Endodermal cell (in vitro differentiated cells): ENCODE results near the gene PP2D1. TPM values are rescaled to one million over a fixed set of nuclear protein-coding genes. Genes with fewer than 3 reads are reported as not detected.
A peak's percentile ranks its signal among the peaks of the same experiment; 100 is the strongest.

Experiments used
- DNase-seq: peaks from one replicate; pipeline ENCODE4 v3.0.0-alpha.2; 2017
- H3K27ac ChIP-seq: 2 replicates; pipeline ENCODE4 v1.5.1; 2013; ENCODE audit warnings: mild to moderate bottlenecking, low read depth, low read length, moderate library complexity
- H3K27me3 ChIP-seq: 2 replicates; pipeline ENCODE4 v1.6.1; 2013; ENCODE audit warnings: mild to moderate bottlenecking, low read length, moderate library complexity; ENCODE audit not compliant: insufficient read depth, control insufficient read depth, poor library complexity, severe bottlenecking
- H3K36me3 ChIP-seq: 2 replicates; pipeline ENCODE4 v1.7.0; 2013; ENCODE audit warnings: mild to moderate bottlenecking, low read length, moderate library complexity; ENCODE audit not compliant: control insufficient read depth, insufficient read depth
- H3K4me1 ChIP-seq: one replicate; pipeline ENCODE4 v1.7.0; 2013; ENCODE audit warnings: low read length; ENCODE audit not compliant: control insufficient read depth, insufficient read depth
- H3K4me3 ChIP-seq: 2 replicates; pipeline ENCODE4 v1.5.1; 2013; ENCODE audit warnings: mild to moderate bottlenecking, low read length, moderate library complexity
- H3K9ac ChIP-seq: 2 replicates; pipeline ENCODE4 v1.6.1; 2013; ENCODE audit warnings: mild to moderate bottlenecking, low read length, moderate library complexity; ENCODE audit not compliant: poor library complexity, severe bottlenecking; ENCODE audit errors: extremely low read depth
- H3K9me3 ChIP-seq: 2 replicates; pipeline ENCODE4 v1.6.1; 2013; ENCODE audit warnings: mild to moderate bottlenecking, low read length, moderate library complexity; ENCODE audit not compliant: control insufficient read depth
- H3K27ac Mint-ChIP-seq: 2 replicates; pipeline ENCODE4 v1.8.0; 2020; ENCODE audit warnings: mixed read lengths
- H3K27me3 Mint-ChIP-seq: 2 replicates; pipeline ENCODE4 v1.8.0; 2021; ENCODE audit warnings: mild to moderate bottlenecking, mixed read lengths; ENCODE audit not compliant: insufficient read depth
- H3K36me3 Mint-ChIP-seq: 2 replicates; pipeline ENCODE4 v1.8.0; 2020; ENCODE audit warnings: low read depth, mixed read lengths
- H3K4me1 Mint-ChIP-seq: 2 replicates; pipeline ENCODE4 v1.8.0; 2020; ENCODE audit warnings: mixed read lengths
- H3K4me3 Mint-ChIP-seq: 2 replicates; pipeline ENCODE4 v1.8.0; 2020; ENCODE audit warnings: mild to moderate bottlenecking, moderate library complexity, mixed read lengths
- H3K9me3 Mint-ChIP-seq: 2 replicates; pipeline ENCODE4 v1.8.0; 2020; ENCODE audit warnings: mild to moderate bottlenecking, mixed read lengths
- WGBS, 2 experiments: methylation state at CpG; one replicate each; pipeline versions ENCODE4 v1.1.5 to v1.1.7; 2013; ENCODE audit warnings: missing lambda C conversion rate in 2 of 2, mixed read lengths in 1 of 2; ENCODE audit not compliant: insufficient coverage in 1 of 2, insufficient read length in 1 of 2; 5-methylcytosine and 5-hydroxymethylcytosine counted together
- total RNA-seq, 2 donors: library from RNA; stranded (reverse); fragmentation: NEBNext Ultra II Directional in 1 of 2; extraction: Animal tissue kit (Norgen Biotek cat#: 25700) in 1 of 2; gene quantifications; 2 replicates in 1 of 2; 3 replicates in 1 of 2; pipeline ENCODE4 v1.2.1, GENCODE V29; 2021
- TF ChIP-seq, protein P1 (sequence below): fragments of 200-600 bp; sonication (generic); conservative IDR thresholded peaks from 2 replicates; pipeline ENCODE4 v1.5.0; 2021; ENCODE audit warnings: antibody characterized with exemption, mild to moderate bottlenecking

Gene PP2D1
- total RNA-seq, 2 donors from 2014 or later = not detected

DNA sequence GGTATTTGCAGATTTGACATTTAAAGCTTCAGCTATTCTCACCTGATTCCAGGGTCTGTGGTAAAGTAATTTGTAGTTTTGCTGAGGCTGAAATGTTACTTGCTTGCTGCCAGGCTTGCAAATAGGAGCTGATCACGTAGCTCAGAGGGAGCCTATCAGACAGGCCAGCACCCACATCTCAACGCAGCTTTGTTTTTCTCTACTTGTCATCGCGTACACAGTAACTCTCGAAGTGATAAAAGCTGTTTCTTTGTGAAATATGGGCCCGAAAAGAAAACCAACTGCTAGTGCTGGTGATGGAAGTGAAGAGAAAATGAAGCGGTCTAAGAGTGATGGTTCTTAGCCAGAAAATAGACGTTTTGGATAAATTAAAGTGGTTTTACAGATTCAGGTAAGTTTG, 41.7 kb downstream of the PP2D1 start:
- Histone ChIP-seq H3K9me3 (no peaks in the 10 kb centered on the region), H3K4me3 (no peak overlapping the region), H3K27ac (no peak overlapping the region), H3K27me3 (no peaks in the 10 kb centered on the region), H3K4me1 (no peaks in the 10 kb centered on the region), H3K36me3 (peaks cover 45% of the 10 kb centered on the region), H3K9ac (no peak overlapping the region)
- Mint-ChIP-seq H3K27ac (no peak overlapping the region), H3K27me3 (no peaks in the 10 kb centered on the region), H3K4me1 (peaks cover 6% of the 10 kb centered on the region), H3K36me3 (peaks cover 38% of the 10 kb centered on the region), H3K9me3 (no peaks in the 10 kb centered on the region), H3K4me3 (no peak overlapping the region)
- 95% methylated on average over 7 to 8 of the region's 8 CpGs for WGBS, 2 experiments
- TF ChIP-seq, protein P1, sequence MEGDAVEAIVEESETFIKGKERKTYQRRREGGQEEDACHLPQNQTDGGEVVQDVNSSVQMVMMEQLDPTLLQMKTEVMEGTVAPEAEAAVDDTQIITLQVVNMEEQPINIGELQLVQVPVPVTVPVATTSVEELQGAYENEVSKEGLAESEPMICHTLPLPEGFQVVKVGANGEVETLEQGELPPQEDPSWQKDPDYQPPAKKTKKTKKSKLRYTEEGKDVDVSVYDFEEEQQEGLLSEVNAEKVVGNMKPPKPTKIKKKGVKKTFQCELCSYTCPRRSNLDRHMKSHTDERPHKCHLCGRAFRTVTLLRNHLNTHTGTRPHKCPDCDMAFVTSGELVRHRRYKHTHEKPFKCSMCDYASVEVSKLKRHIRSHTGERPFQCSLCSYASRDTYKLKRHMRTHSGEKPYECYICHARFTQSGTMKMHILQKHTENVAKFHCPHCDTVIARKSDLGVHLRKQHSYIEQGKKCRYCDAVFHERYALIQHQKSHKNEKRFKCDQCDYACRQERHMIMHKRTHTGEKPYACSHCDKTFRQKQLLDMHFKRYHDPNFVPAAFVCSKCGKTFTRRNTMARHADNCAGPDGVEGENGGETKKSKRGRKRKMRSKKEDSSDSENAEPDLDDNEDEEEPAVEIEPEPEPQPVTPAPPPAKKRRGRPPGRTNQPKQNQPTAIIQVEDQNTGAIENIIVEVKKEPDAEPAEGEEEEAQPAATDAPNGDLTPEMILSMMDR = no peak
- DNase-seq = no peak

DNA sequence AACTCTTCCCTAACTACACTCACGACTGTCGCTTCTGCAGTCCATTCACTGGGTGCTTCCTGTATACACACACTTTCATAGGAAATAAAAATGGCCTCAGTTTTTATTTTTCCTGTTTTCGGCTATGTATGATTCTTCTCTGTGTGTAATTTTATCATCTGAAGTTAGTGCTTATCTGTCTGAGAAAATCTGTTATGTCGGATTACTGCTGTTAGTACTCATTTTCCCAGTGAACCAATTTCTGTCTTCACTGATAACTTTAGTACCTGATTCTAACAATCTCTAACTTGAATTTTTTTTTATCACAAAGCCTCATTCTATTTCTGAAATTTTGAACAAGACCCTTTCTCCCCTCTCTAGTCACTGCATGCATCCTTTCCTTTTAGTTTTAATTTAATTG, 44.3 kb downstream of the PP2D1 start:
- Histone ChIP-seq H3K9ac (no peak overlapping the region), H3K4me1 (no peaks in the 10 kb centered on the region), H3K4me3 (no peak overlapping the region), H3K27ac (no peak overlapping the region), H3K36me3 (peaks cover 26% of the 10 kb centered on the region), H3K27me3 (no peaks in the 10 kb centered on the region), H3K9me3 (no peaks in the 10 kb centered on the region)
- no peak overlapping the region for H3K27ac Mint-ChIP-seq
- H3K4me3 Mint-ChIP-seq = no peak overlapping the region
- 60 to 94% methylated on average over 1 to 4 of the region's 4 CpGs for WGBS, 2 experiments
- H3K27me3 Mint-ChIP-seq = no peaks in the 10 kb centered on the region
- H3K4me1 Mint-ChIP-seq = peaks cover 6% of the 10 kb centered on the region
- H3K36me3 Mint-ChIP-seq = peaks cover 23% of the 10 kb centered on the region
- TF ChIP-seq, protein P1 = no peak
- H3K9me3 Mint-ChIP-seq = no peaks in the 10 kb centered on the region
- DNase-seq = no peak

- H3K4me1 Mint-ChIP-seq = peaks cover 6% of the 10 kb centered on the region
- H3K9me3 Mint-ChIP-seq = no peaks in the 10 kb centered on the region
- H3K27ac ChIP-seq = no peak overlapping the region
- no peak overlapping the region for H3K9ac ChIP-seq
- H3K27ac Mint-ChIP-seq = peak overlapping the region; percentile 40
- peaks cover 25% of the 10 kb centered on the region for H3K36me3 ChIP-seq
- no peaks in the 10 kb centered on the region for H3K9me3 ChIP-seq
- no peaks in the 10 kb centered on the region for H3K27me3 Mint-ChIP-seq
- no peak for DNase-seq
- H3K4me1 ChIP-seq = no peaks in the 10 kb centered on the region
- 94 to 96% methylated on average over 4 to 6 of the region's 6 CpGs for WGBS, 2 experiments
- no peak overlapping the region for H3K4me3 ChIP-seq
- peaks cover 21% of the 10 kb centered on the region for H3K36me3 Mint-ChIP-seq
- H3K27me3 ChIP-seq = no peaks in the 10 kb centered on the region
- TF ChIP-seq, protein P1 = no peak
- H3K4me3 Mint-ChIP-seq = no peak overlapping the region
These were observed 44.9 kb downstream of the PP2D1 start for GRCh38 chr3:19967208-19967607.
